ENCODE measurements around the gene DNAH6.

DNA sequence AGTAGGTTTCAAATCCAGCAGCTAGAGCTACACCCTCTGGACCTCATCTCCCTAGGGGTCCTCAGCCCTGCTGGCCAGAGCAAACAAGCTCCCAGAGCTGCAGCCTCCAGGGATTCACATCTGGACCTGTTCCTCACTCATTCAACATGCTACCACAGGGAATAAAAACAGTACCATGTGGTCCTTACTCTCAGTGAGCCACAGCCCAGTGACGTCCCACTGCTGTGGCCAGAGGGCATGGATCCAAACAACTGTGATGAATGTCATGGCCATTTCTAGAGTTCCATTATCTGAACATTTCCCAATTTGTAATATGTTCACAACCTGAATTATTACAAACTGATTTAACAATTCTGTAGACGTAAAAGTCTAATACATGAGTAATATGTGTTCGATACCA lies 186.6 kb downstream of the DNAH6 start:
- TF ChIP-seq, protein P1, sequence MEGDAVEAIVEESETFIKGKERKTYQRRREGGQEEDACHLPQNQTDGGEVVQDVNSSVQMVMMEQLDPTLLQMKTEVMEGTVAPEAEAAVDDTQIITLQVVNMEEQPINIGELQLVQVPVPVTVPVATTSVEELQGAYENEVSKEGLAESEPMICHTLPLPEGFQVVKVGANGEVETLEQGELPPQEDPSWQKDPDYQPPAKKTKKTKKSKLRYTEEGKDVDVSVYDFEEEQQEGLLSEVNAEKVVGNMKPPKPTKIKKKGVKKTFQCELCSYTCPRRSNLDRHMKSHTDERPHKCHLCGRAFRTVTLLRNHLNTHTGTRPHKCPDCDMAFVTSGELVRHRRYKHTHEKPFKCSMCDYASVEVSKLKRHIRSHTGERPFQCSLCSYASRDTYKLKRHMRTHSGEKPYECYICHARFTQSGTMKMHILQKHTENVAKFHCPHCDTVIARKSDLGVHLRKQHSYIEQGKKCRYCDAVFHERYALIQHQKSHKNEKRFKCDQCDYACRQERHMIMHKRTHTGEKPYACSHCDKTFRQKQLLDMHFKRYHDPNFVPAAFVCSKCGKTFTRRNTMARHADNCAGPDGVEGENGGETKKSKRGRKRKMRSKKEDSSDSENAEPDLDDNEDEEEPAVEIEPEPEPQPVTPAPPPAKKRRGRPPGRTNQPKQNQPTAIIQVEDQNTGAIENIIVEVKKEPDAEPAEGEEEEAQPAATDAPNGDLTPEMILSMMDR (IDR thresholded peaks at IDR 0.05), result no peak
- no peak for TF ChIP-seq EZH2 (IDR thresholded peaks at IDR 0.05)

Measured in neural progenitor cell (in vitro differentiated cells).